ENCODE measurements around the gene NTRK3.
A peak's percentile ranks its signal among the peaks of the same experiment; 100 is the strongest.

Gene NTRK3

GRCh38 chr15:87930457-87930856, 326.1 kb downstream of the NTRK3 start:
- no peak for DNase-seq

- no peak for DNase-seq
Observed at GRCh38 chr15:87929841-87930240, 326.7 kb downstream of the NTRK3 start.

GRCh38 chr15:87924433-87924832, 332.1 kb downstream of the NTRK3 start:
- no peak for DNase-seq

- DNase-seq, result no peak
Observed at GRCh38 chr15:87919064-87919463, 337.5 kb downstream of the NTRK3 start.

- DNase-seq, result no peak
Observed at GRCh38 chr15:87917480-87917879, 339.1 kb downstream of the NTRK3 start.

GRCh38 chr15:87916208-87916607, 340.3 kb downstream of the NTRK3 start:
- DNase-seq, result no peak

GRCh38 chr15:87910301-87910700, 346.2 kb downstream of the NTRK3 start:
- no peak for DNase-seq

- DNase-seq, result peak in 1 of 2 experiments; percentile 86
Observed at GRCh38 chr15:87907676-87908446, 348.7 kb downstream of the NTRK3 start.

- no peak for DNase-seq
Observed at GRCh38 chr15:87906444-87906843, 350.1 kb downstream of the NTRK3 start.

- DNase-seq, result no peak
Observed at GRCh38 chr15:87902772-87903426, 353.6 kb downstream of the NTRK3 start.

- DNase-seq, result no peak
Observed at GRCh38 chr15:87901926-87902690, 354.4 kb downstream of the NTRK3 start.

GRCh38 chr15:87901008-87901407, 355.5 kb downstream of the NTRK3 start:
- DNase-seq, result no peak

- DNase-seq, result no peak
Observed at GRCh38 chr15:87896936-87897335, 359.6 kb downstream of the NTRK3 start.

- no peak for DNase-seq
Observed at GRCh38 chr15:87887177-87887576, 369.4 kb downstream of the NTRK3 start.

GRCh38 chr15:87881026-87881425, 375.5 kb downstream of the NTRK3 start:
- DNase-seq, result no peak

- no peak for DNase-seq
Observed at GRCh38 chr15:87877822-87878542, 378.6 kb downstream of the NTRK3 start.

GRCh38 chr15:87877114-87877810, 379.3 kb downstream of the NTRK3 start:
- DNase-seq, result no peak

GRCh38 chr15:87874896-87875711, 381.4 kb downstream of the NTRK3 start:
- no peak for DNase-seq

GRCh38 chr15:87873516-87873915, 383.0 kb downstream of the NTRK3 start:
- DNase-seq, result no peak

- no peak for DNase-seq
Observed at GRCh38 chr15:87871731-87872320, 384.7 kb downstream of the NTRK3 start.

GRCh38 chr15:87871258-87871681, 385.3 kb downstream of the NTRK3 start:
- no peak for DNase-seq

Measured in cerebellar nuclear complex (tissue), 1 donor.